AG08396 (cell line): ENCODE measurements around the gene TFF3.
"Not testable (repeated sequence)": the region's sequence is repeated elsewhere in the genome, so short reads cannot be mapped to it uniquely, and the experiment has no call there.

Source experiments
- DNase-seq: peaks from one replicate; pipeline ENCODE4 v3.0.0; 2012; ENCODE audit warnings: low spot score, mixed read lengths

The TFF3 gene

GRCh38 chr21:42304556-42305454, 10.4 kb downstream of the TFF3 start:
- DNase-seq: no peak

GRCh38 chr21:42303443-42303842, 11.8 kb downstream of the TFF3 start:
- DNase-seq: no peak

GRCh38 chr21:42302794-42303193, 12.4 kb downstream of the TFF3 start:
- no peak for DNase-seq

GRCh38 chr21:42302076-42302650, 13.0 kb downstream of the TFF3 start:
- DNase-seq: no peak

GRCh38 chr21:42301371-42302075, 13.7 kb downstream of the TFF3 start:
- DNase-seq: no peak

- DNase-seq: no peak
These were observed 14.3 kb downstream of the TFF3 start for GRCh38 chr21:42300956-42301355.

- no peak for DNase-seq
These were observed 15.1 kb downstream of the TFF3 start for GRCh38 chr21:42300045-42300583.

- no peak for DNase-seq
These were observed 15.7 kb downstream of the TFF3 start for GRCh38 chr21:42299324-42300044.

GRCh38 chr21:42298657-42299056, 16.6 kb downstream of the TFF3 start:
- DNase-seq: no peak

GRCh38 chr21:42298237-42298636, 17.0 kb downstream of the TFF3 start:
- DNase-seq: no peak

GRCh38 chr21:42297377-42297776, 17.8 kb downstream of the TFF3 start:
- no peak for DNase-seq

GRCh38 chr21:42296501-42296900, 18.7 kb downstream of the TFF3 start:
- no peak for DNase-seq

- no peak for DNase-seq
These were observed 19.4 kb downstream of the TFF3 start for GRCh38 chr21:42295845-42296244.

- DNase-seq: no peak
These were observed 20.8 kb downstream of the TFF3 start for GRCh38 chr21:42294273-42294880.

- no peak for DNase-seq
These were observed 21.4 kb downstream of the TFF3 start for GRCh38 chr21:42293649-42294272.

GRCh38 chr21:42292563-42293142, 22.6 kb downstream of the TFF3 start:
- DNase-seq: not testable (repeated sequence)

GRCh38 chr21:42291751-42292562, 23.3 kb downstream of the TFF3 start:
- DNase-seq: no peak

- DNase-seq: no peak
These were observed 24.0 kb downstream of the TFF3 start for GRCh38 chr21:42291003-42291750.

GRCh38 chr21:42290505-42290904, 24.7 kb downstream of the TFF3 start:
- no peak for DNase-seq
